ENCODE measurements around the gene TAS2R41.

DNA sequence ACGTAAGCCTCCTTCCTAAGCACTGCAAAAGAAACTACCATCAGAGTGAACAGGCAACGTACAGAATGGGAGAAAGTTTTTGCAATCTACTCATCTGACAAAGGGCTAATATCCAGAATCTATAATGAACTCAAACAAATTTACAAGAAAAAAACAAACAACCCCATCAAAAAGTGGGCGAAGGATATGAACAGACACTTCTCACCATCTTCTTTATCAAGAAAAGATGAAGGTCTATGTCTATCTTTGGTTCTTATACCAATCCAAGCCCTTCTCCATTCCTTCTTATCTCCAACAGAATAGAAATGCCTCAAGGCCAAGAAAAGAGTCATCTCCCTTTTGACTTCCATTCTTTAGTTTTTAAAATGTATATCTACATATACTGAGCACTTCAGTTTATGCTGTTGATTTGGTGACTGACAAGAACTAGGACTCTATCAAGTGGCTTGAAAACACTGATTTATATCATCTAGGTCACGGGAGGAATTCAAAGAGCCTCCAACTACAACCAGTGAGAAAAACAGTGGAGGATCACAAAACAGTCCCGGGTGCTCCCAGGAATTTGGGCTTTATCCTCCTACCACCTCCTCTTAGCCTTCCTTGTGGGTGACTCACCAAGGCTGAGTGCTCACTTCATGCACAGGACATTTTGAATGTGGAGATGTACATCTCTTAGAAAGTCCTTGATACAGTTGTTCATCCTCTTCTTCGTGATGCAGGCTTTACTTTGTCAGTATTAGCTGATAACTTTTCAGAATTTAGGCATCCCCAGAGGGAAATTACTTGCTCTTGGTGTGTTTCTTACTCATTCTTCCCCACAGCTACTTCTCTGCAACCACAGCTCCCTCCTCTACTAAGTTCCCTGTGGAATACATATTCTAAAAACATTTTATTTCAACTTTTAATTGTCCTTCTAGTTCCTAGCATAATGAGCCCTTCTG, 15.4 kb downstream of the TAS2R41 start:
- TF ChIP-seq, protein P1, sequence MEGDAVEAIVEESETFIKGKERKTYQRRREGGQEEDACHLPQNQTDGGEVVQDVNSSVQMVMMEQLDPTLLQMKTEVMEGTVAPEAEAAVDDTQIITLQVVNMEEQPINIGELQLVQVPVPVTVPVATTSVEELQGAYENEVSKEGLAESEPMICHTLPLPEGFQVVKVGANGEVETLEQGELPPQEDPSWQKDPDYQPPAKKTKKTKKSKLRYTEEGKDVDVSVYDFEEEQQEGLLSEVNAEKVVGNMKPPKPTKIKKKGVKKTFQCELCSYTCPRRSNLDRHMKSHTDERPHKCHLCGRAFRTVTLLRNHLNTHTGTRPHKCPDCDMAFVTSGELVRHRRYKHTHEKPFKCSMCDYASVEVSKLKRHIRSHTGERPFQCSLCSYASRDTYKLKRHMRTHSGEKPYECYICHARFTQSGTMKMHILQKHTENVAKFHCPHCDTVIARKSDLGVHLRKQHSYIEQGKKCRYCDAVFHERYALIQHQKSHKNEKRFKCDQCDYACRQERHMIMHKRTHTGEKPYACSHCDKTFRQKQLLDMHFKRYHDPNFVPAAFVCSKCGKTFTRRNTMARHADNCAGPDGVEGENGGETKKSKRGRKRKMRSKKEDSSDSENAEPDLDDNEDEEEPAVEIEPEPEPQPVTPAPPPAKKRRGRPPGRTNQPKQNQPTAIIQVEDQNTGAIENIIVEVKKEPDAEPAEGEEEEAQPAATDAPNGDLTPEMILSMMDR (IDR thresholded peaks at IDR 0.05; ENCODE audit: insufficient read depth, low read depth, low read length), result no peak
- TF ChIP-seq EZH2 (IDR thresholded peaks at IDR 0.05; ENCODE audit: insufficient read depth, low read length), result no peak
